Motor neuron (in vitro differentiated cells): ENCODE results near the gene WNT2B. TPM values are rescaled to one million over a fixed set of nuclear protein-coding genes. Genes with fewer than 3 reads are reported as not detected.
A peak's percentile ranks its signal among the peaks of the same experiment; 100 is the strongest.

Experiments used
- ATAC-seq, 8 experiments: fragments of 200-7000 bp; cut with Tn5 transposase; replicated peaks in 6 of 8; 2 replicates each; pipeline ENCODE4 v1.8.0; 2021; ENCODE audit warnings: mild to moderate bottlenecking in 8 of 8, moderate library complexity in 8 of 8
- H3K27ac ChIP-seq, 2 donors: fragments of 250-450 bp; sonication (Bioruptor Pico); 2 replicates each; pipeline ENCODE4 v1.9.0; 2021; ENCODE audit warnings: antibody characterized with exemption in 2 of 2, mild to moderate bottlenecking in 2 of 2, moderate library complexity in 1 of 2
- H3K4me1 ChIP-seq, 2 donors: fragments of 250-450 bp; sonication (Bioruptor Pico); replicated peaks in 1 of 2; 2 replicates each; pipeline ENCODE4 v1.6.1; 2021; ENCODE audit warnings: antibody characterized with exemption in 2 of 2, mild to moderate bottlenecking in 2 of 2, moderate library complexity in 1 of 2
- H3K4me3 ChIP-seq, 5 donors: fragments of 250-450 bp; sonication (Bioruptor Pico); 2 replicates each; pipeline ENCODE4 v1.9.0; 2021; ENCODE audit warnings: antibody characterized with exemption in 5 of 5, mild to moderate bottlenecking in 5 of 5, moderate library complexity in 4 of 5
- WGBS, 10 experiments: fragments of 450-650 bp; shearing (Covaris generic); methylation state at CpG; one replicate each; pipeline ENCODE4 v1.0.0; 2022; 5-methylcytosine and 5-hydroxymethylcytosine counted together
- in situ Hi-C, 9 experiments: fragments of 400-800 bp; cut with MboI; loops; one replicate each; pipeline ENCODE4 v1.15.0; 2021; ENCODE audit warnings: low sequenced_read_pairs in 9 of 9, low pct_unique_long_range_greater_than_20kb in 2 of 9; ENCODE audit not compliant: unreplicated experiment in 9 of 9
- total RNA-seq, 8 experiments: library from RNA; unstranded; fragments of 300-600 nt; gene quantifications; 2 replicates each; pipeline versions ENCODE4 v1.2.3 to v1.2.4, GENCODE V29; 2022

WNT2B gene
- total RNA-seq, 8 experiments from 2014 or later, result 2.3 to 4.3 (median 3.5) TPM

DNA sequence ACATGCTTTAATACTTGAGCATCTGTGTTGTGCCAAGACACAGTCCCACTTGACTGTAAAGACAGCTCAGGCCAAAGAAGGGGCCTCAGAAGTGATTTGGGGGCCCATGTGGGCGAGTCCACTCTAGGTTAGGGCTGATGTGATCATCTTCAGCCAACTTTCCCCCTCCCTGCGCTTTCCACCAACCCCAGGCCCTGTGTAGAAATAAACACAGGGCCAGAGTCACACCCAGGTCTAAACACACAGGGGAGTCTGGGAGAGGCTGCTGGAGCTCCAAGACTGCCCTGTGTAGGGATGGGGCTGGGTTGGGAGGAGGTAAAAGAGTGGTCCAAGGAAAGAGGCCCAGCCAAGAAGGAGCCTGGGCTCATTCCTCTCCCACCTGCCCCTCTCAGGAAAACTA, 2.5 kb upstream of the WNT2B start:
- WGBS, 10 experiments, result 17 to 100% (median 80%) methylated on average over 1 to 2 of the region's 2 CpGs; no CpG with 5 or more reads in 3 of the 10 experiments
- in situ Hi-C loops, result loop anchor here in 1 of 9 experiments (25.0 kb wide), 1 partner anchor 106 kb away; the partner anchor contains the start of genes CAPZA1 and ST7L

DNA sequence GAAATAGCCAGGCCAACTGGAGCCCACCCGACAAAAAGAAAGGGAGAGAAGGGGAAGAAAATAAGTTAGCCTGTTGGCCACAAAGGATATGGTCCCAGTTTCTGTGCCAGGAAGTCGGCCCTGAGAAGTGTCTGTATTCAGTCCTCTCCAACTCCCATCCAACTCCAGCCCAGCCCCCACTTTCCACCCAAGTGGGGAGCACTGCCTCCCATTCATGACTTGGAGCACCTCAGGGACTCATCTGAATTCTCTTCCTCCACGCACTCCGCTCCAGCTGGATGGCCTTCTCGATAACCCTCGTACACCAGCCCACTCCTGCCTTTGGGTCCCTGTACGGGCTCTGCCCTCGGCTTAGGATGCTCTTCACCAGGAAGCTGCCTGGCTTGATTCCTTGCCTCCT, 2.0 kb upstream of the WNT2B start:
- WGBS, 10 experiments, result 76 to 100% (median 86%) methylated on average over 1 to 6 of the region's 8 CpGs; no CpG with 5 or more reads in 2 of the 10 experiments
- H3K4me3 ChIP-seq, result no peak overlapping the region
- in situ Hi-C loops, result loop anchor here in 1 of 9 experiments (25.0 kb wide), 1 partner anchor 106 kb away; the partner anchor contains the start of genes CAPZA1 and ST7L

More for the DNA sequence above, 2.5 kb upstream of the WNT2B start:
- no peak overlapping the region for H3K4me3 ChIP-seq
- H3K27ac ChIP-seq, result no peak overlapping the region
- no peak for ATAC-seq
- H3K4me1 ChIP-seq, result peaks cover 3 to 6% of the 10 kb centered on the region in 2 donors

DNA sequence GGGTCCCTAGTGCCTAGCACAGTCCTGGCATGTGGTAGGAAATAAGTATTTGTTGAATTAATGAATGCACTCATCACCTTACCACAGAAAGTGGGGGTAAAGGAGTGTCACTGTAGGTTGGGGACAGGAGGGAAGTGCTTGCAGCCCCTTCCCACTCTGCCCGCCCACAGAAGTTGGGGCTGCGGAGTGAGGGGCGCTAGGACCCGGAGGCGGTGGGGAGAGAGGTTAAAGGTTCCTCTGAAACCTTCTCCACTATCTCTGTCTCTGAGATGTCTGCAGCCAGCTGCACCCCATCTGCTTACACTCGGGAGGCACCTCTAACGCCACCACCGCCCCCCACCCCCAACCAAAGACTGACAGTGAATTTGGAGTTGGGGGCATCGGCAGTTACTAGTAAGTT, 1.4 kb upstream of the WNT2B start:
- H3K4me3 ChIP-seq, result no peak overlapping the region

More for the DNA sequence above, 2.0 kb upstream of the WNT2B start:
- no peak for ATAC-seq
- Histone ChIP-seq H3K4me1 (peaks cover 0 to 4% of the 10 kb centered on the region in 2 donors), H3K27ac (no peak overlapping the region)

DNA sequence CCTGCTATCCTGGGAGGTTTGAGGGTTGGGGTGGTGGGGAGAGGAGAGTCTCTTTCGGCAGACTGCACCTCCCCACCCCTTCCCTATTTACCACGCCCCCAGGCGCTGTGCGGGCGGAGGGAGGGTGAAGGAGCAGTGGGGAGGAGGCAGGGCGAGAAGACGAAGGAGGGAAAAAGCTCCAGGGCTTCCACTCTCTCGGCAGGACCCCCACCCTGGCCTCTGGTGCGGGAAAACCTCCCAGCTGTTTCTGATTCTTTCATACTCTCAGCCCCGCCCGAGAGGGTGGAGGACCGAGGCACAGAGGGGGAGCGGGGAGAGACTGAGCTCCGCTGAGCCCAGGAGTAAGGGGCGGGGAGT, 866 bp upstream of the WNT2B start:
- H3K27ac ChIP-seq, result no peak overlapping the region
- ATAC-seq, result peak; percentile 22 to 62 (median 54)
- H3K4me3 ChIP-seq, result peak overlapping the region; percentile 33 to 44 (median 40)
- in situ Hi-C loops, result loop anchor here in 1 of 9 experiments (25.0 kb wide), 1 partner anchor 104 kb away; the partner anchor contains the start of genes CAPZA1 and ST7L
- no peaks in the 10 kb centered on the region for H3K4me1 ChIP-seq
- 0% methylated on average over 1 of the region's 15 CpGs; no CpG with 5 or more reads in 8 of the 10 experiments for WGBS, 10 experiments

More for the DNA sequence above, 1.4 kb upstream of the WNT2B start:
- peaks cover 0 to 2% of the 10 kb centered on the region in 2 donors for H3K4me1 ChIP-seq
- no peak for ATAC-seq
- no peak overlapping the region for H3K27ac ChIP-seq
- in situ Hi-C loops, result loop anchor here in 1 of 9 experiments (25.0 kb wide), 1 partner anchor 105 kb away; the partner anchor contains the start of genes CAPZA1 and ST7L
- 0 to 100% (median 67%) methylated on average over 1 to 6 of the region's 9 CpGs; no CpG with 5 or more reads in 5 of the 10 experiments for WGBS, 10 experiments

DNA sequence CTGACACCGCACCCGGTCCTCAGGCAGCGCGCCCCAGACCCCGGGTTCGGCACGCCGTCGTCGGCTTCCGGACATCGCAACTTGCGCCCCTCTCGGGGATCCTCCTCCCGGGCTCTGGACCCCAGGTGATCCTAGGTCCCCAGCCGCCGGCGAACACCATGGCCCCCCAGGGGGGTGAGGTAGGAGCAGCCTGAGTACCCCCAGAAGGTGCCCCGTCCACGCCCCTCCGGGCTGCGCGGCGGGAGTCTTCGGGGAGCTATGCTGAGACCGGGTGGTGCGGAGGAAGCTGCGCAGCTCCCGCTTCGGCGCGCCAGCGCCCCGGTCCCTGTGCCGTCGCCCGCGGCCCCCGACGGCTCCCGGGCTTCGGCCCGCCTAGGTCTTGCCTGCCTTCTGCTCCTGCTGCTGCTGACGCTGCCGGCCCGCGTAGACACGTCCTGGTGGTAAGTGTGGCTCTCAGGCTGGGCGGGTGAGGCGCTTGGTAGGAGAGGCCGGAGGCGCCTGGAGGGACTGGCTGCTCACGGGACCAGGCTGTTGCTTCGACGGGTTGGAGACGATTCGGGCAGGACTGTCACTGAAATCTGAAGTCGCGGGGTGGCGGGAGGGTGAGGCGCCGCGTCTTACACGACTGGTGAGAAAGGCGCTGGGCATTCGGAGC, 367 bp downstream of the WNT2B start:
- peak overlapping the region; percentile 33 to 44 (median 40) for H3K4me3 ChIP-seq
- ATAC-seq, result peak in 7 of 8 experiments; percentile 7 to 42 (median 26)
- H3K4me1 ChIP-seq, result no peaks in the 10 kb centered on the region
- WGBS, 10 experiments, result 7 to 37% (median 19%) methylated on average over 3 to 15 of the region's 66 CpGs; no CpG with 5 or more reads in 6 of the 10 experiments
- in situ Hi-C loops, result loop anchor here in 1 of 9 experiments (25.0 kb wide), 1 partner anchor 103 kb away; the partner anchor contains the start of genes CAPZA1 and ST7L
- no peak overlapping the region for H3K27ac ChIP-seq

DNA sequence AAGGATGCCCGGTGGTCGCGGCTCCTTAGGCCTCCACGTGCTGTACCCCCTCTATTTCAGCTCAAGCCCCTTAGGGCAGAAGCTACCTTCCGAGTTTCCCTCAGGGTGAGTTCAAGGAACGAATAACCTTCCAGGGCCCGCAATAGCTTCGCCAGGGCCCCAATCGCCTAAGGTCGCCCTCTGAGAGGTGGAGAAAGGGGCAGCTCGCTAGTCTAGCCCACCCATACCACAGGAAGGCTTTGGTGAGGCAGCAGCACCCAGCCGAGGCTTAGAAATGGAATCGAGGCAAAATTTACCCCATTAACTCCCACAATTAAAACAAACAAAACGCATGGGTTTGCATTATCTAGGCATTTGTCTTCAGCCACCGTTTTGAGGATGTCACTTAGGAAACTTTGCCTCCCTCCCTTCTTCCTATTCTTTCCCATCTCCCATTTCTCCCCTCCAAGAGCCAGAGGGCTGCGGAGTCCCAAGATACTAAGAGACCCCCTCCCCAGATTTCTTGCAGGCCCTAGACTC, 954 bp downstream of the WNT2B start:
- H3K27ac ChIP-seq, result no peak overlapping the region
- in situ Hi-C loops, result loop anchor here in 1 of 9 experiments (25.0 kb wide), 1 partner anchor 103 kb away; the partner anchor contains the start of genes CAPZA1 and ST7L

DNA sequence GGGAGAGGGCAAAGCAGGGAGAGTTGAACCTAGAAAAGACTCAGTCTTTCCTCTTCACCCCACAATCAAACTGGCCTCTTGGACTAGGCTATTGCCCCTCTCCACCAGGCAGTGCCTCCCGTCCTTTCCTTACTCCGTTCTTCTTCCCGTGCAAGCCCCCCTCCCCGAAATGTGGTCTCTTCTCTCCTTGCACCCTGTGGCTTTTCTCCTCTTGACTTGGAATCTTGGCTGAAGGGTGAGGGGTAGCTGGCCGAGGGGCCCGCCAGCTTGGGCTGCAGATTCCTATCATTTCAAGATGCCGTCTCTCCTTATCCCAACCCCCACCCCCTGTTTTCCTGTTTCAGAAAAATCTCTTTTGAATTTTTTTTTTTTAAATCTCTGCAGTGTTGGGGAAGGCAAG, 1.6 kb downstream of the WNT2B start:
- Histone ChIP-seq H3K4me1 (peaks cover 0 to under 1% of the 10 kb centered on the region in 2 donors), H3K27ac (no peak overlapping the region), H3K4me3 (no peak overlapping the region)
- in situ Hi-C loops, result loop anchor here in 1 of 9 experiments (25.0 kb wide), 1 partner anchor 102 kb away; the partner anchor contains the start of genes CAPZA1 and ST7L
- 11 to 100% (median 40%) methylated on average over 1 to 7 of the region's 7 CpGs; no CpG with 5 or more reads in 1 of the 10 experiments for WGBS, 10 experiments
- ATAC-seq, result no peak

More for the DNA sequence above, 954 bp downstream of the WNT2B start:
- H3K4me1 ChIP-seq, result no peaks in the 10 kb centered on the region
- no peak overlapping the region for H3K4me3 ChIP-seq
- 17 to 80% (median 51%) methylated on average over 1 to 10 of the region's 16 CpGs; no CpG with 5 or more reads in 1 of the 10 experiments for WGBS, 10 experiments
- ATAC-seq, result no peak

DNA sequence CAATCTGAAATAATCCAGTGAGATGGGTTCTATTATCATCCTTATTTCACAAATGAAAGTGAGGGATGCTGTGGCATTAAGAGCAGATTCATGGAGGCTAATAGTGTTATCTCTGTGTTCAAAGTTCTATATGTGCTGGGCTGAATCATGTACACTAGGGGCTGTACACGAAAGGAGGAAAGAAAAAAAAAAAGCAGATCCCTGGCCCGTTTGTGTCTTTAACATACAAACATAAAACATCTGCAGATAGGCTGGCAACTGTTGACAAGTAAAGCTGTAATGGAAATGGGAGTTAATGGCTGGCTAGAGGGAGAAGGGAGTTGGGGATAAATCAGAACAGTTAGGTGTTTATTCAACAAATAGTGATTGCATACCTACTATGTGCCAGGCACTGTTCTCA, 3.1 kb downstream of the WNT2B start:
- H3K4me3 ChIP-seq, result no peak overlapping the region
- peaks cover 0 to 3% of the 10 kb centered on the region in 2 donors for H3K4me1 ChIP-seq
- WGBS, 10 experiments, result 0 to 75% (median 54%) methylated on average over 1 to 2 of the region's 2 CpGs; no CpG with 5 or more reads in 2 of the 10 experiments
- no peak for ATAC-seq
- in situ Hi-C loops, result loop anchor here in 1 of 9 experiments (25.0 kb wide), 1 partner anchor 100 kb away; the partner anchor contains the start of genes CAPZA1 and ST7L
- H3K27ac ChIP-seq, result no peak overlapping the region

DNA sequence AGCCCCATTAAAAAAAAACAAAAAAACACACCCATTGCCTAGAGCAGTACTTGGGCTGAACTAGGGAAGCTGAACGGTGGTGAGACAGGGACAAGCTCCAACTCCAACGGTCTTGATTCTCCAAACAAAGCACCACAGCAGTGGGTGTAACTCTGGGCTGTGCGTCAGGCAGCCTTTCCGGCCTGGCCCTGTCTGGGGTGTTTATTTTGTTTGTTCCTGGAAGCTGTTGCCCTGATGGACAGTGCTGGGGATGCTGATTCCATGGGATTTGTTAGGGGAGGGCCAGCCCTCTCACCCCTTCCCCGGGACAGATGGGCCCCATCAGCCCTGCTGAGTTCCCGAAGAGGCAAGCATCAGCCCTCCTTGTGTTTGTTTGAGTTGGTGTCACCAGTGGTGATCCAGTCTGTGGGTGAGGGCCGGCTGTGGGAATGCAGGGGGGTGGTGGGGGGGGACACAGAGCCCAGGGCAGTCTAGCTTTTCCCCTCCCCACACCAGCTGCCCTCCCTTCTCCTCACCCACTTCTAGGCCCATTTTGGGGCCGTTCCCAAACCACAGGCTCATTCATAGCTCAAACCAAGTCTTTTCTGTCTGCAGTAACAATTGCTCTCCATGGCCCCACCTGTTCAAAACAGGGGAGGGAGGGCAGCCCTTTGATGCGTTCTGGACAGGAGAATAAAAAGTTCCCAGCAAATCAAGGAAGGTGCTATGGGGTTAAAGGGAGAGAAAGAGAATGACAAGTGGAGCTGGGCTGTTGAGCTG, 4.5 kb downstream of the WNT2B start:
- ATAC-seq, result peak in 3 of 8 experiments; percentile 21 to 78 (median 77)
- 40 to 86% (median 68%) methylated on average over 1 to 8 of the region's 9 CpGs; no CpG with 5 or more reads in 4 of the 10 experiments for WGBS, 10 experiments
- Histone ChIP-seq H3K4me3 (no peak overlapping the region), H3K4me1 (peaks cover 0 to 3% of the 10 kb centered on the region in 2 donors), H3K27ac (no peak overlapping the region)
- in situ Hi-C loops, result loop anchor here in 1 of 9 experiments (25.0 kb wide), 1 partner anchor 99 kb away; the partner anchor contains the start of genes CAPZA1 and ST7L

DNA sequence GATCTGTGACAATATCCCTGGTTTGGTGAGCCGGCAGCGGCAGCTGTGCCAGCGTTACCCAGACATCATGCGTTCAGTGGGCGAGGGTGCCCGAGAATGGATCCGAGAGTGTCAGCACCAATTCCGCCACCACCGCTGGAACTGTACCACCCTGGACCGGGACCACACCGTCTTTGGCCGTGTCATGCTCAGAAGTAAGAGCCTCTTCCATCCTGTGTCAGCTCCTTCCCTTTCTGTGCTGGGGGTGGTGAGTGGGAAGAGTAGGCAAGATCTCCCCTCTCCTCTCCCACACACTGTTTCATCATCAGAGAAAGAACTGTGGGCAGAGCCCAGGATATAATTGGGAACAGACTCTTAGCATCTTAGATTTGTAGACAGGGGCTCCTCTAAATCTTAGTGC, 6.1 kb downstream of the WNT2B start:
- WGBS, 10 experiments, result 40 to 100% (median 93%) methylated on average over 1 to 7 of the region's 12 CpGs; no CpG with 5 or more reads in 3 of the 10 experiments
- no peak overlapping the region for H3K27ac ChIP-seq
- H3K4me3 ChIP-seq, result no peak overlapping the region
- ATAC-seq, result no peak
- H3K4me1 ChIP-seq, result peaks cover 0 to 3% of the 10 kb centered on the region in 2 donors
- in situ Hi-C loops, result loop anchor here in 1 of 9 experiments (25.0 kb wide), 1 partner anchor 97 kb away; the partner anchor contains the start of genes CAPZA1 and ST7L

DNA sequence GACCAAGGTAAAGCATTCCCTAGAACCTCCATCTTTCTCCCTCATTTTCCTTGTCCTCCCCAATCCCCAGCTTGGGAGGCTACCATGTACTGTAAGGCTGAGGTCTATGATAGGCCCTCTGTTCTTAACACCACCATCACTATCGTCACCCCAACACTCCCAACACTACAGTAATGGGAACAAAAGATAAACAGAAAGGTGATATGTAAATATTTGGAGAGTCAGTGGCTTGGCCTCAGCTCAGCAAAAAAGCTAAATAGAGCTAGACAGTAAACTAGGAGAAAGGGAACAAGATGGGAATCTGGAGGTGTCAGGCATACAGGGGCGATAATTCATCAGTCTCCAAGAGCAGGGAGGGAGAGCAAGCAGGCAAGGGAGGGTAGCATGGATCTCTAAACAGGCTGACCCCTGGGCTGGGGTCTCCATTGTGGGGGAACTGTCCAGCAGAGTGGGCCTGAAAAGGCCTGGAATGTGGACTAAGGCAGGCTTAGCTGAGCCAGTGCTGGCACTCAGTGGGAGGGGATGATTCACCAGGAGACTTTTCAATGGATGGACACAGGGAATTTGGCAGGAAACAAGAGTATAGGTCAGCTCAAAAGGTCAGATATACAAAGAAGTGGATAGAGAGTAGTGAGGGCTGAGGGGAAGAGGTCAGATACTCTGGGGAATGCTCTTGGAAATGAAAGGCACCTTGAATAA, 6.7 kb downstream of the WNT2B start:
- no peak for ATAC-seq

More for the DNA sequence above, 6.7 kb downstream of the WNT2B start:
- no peak overlapping the region for H3K4me3 ChIP-seq
- peaks cover 0 to 3% of the 10 kb centered on the region in 2 donors for H3K4me1 ChIP-seq
- no peak overlapping the region for H3K27ac ChIP-seq
- in situ Hi-C loops, result loop anchor here in 1 of 9 experiments (25.0 kb wide), 1 partner anchor 97 kb away; the partner anchor contains the start of genes CAPZA1 and ST7L
- WGBS, 10 experiments, result 44 to 100% (median 79%) methylated on average over 1 to 2 of the region's 2 CpGs; no CpG with 5 or more reads in 3 of the 10 experiments
